ENCODE results near the gene RTL1. TPM values are rescaled to one million over a fixed set of nuclear protein-coding genes. Genes with fewer than 3 reads are reported as not detected.

Gene RTL1
- total RNA-seq, 1 donor from 2014 or later, result not detected

DNA sequence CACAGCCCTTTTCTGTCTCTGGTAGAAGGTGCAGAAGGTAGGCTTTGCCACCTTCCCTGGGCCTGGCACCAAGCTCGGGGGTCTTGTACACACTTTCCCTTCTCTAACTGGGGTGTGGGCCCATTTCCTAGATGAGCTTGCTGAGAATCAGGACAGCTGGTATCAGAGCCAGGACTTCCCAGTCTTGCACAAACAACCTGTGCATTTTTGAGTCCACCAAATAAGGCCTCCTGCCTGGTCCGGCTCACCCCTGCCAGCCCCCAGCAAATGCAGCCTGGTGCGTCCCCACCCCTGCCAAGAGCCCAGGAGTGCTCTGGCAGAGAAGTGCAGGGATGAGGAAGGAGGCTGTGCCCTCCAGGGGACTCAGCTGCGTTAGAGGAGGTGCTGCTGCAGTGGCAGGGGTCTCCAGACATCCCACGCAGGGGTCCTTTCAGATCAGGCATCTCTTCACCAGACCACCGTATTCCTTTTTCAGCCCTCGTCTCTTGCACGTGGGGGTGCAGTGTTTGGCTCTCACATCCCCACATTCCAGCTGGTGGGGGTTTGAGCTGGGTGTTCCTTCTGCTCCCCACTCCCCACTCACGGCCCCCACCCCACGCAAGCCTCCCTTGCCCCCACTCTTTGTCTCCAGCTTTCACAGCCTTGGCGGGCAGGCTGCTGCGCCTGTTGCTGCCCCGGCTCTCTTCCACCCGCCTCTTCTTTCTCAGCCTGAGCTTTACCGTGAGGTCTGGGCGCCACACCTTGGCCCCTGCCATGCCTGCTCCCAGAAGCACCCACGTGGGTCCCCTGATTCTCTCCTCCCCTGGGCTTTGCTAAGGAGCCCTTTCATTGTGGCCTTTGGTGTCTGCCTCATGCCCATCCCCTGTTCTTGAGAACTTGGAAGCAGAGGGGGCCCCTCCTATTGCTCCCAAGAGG lies 45.3 kb downstream of the RTL1 start:
- Histone ChIP-seq H3K4me3 (no peak overlapping the region), H3K4me1 (no peaks in the 10 kb centered on the region), H3K27me3 (ENCODE audit: low read depth) (peaks cover 62% of the 10 kb centered on the region), H3K9me3 (replicated peaks) (no peaks in the 10 kb centered on the region), H3K27ac (replicated peaks) (no peak overlapping the region), H3K36me3 (no peaks in the 10 kb centered on the region)
- intact Hi-C loops (cut with micrococcal nuclease), result no loop called here
- TF ChIP-seq, protein P1, sequence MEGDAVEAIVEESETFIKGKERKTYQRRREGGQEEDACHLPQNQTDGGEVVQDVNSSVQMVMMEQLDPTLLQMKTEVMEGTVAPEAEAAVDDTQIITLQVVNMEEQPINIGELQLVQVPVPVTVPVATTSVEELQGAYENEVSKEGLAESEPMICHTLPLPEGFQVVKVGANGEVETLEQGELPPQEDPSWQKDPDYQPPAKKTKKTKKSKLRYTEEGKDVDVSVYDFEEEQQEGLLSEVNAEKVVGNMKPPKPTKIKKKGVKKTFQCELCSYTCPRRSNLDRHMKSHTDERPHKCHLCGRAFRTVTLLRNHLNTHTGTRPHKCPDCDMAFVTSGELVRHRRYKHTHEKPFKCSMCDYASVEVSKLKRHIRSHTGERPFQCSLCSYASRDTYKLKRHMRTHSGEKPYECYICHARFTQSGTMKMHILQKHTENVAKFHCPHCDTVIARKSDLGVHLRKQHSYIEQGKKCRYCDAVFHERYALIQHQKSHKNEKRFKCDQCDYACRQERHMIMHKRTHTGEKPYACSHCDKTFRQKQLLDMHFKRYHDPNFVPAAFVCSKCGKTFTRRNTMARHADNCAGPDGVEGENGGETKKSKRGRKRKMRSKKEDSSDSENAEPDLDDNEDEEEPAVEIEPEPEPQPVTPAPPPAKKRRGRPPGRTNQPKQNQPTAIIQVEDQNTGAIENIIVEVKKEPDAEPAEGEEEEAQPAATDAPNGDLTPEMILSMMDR (IDR thresholded peaks at IDR 0.05; ENCODE audit: borderline replicate concordance), result no peak
- peak; percentile 10 for DNase-seq

DNA sequence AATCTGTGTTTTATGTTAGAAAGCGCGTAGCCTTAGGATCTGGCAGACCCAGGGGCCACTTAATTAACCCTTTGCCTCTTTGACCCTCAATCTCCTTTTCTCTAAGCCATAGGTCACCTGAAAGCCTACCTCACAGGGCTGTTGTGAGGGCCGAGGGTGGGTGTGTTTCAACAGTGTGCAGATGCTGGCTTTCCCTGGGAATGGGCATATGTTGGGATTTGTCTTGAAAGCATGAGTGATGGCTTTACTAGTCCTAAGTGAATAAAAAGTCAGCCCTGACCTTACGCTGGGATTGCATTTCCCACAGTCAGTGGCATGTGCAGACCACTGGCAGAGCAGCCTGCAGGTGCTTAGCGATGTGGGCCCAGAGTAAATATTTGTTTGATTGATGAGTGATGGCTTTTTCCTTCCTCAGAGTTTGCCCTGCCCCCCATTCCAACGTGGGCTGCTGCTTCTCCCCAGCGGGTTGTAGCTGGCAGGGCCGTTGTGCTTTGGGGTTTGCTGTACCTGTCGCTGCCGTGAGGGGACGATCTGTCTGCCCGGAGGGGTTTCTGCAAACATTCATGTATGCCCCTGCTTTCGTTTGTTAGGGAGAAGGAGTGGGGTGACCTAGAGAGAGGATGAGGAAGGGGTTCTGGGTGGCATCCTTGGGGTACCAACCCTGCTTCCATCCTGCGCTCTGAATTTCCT lies 46.1 kb downstream of the RTL1 start:
- Histone ChIP-seq H3K9me3 (replicated peaks) (no peaks in the 10 kb centered on the region), H3K27ac (replicated peaks) (no peak overlapping the region), H3K4me3 (no peak overlapping the region), H3K27me3 (ENCODE audit: low read depth) (peaks cover 56% of the 10 kb centered on the region), H3K4me1 (no peaks in the 10 kb centered on the region), H3K36me3 (no peaks in the 10 kb centered on the region)
- TF ChIP-seq, protein P1 (IDR thresholded peaks at IDR 0.05; ENCODE audit: borderline replicate concordance), result no peak
- intact Hi-C loops (cut with micrococcal nuclease), result no loop called here
- peak; percentile 5 for DNase-seq

DNA sequence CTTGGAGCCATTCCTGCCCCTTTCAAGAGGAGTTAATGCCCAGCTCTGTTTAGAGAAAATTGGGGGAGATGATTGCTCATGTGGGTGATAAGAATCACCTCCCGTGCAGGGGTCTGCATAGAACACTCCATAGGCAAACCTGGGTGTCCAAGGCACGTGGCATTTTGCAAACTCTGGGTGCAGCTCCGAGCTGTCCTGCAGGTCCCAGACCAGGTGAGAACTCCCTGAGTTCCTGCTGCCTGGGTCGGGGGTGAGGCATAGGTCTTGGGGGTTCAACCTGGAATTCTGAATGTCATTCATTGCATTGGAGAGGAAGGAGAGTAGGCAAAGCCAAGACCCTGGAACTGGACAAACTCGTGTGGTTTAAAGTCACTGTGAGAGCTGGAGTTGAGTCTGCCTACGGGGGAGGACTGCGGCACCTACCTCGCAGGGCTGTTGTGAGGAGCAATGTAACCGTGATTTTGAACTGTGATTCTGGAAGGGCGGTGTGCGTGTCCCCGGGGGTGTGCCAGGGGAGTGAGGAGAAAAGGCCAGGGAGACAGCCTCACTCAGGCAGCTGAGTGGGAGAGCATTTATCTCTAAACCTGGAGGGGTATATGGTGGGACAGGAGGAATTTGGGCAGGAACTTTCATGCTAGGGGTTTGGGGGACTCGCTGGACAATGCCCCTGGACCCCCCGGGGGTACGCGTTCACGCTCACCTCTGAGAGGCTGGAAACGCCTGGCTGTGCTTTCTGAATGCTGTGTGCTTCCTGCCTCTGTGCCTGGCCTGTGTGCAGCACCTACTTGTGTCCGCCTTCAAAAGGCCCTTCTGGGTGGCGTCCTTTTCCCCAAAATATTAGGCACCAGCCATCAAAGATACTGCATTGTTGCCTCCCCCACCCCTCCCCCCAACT lies 47.2 kb downstream of the RTL1 start:
- intact Hi-C loops (cut with micrococcal nuclease), result no loop called here

DNA sequence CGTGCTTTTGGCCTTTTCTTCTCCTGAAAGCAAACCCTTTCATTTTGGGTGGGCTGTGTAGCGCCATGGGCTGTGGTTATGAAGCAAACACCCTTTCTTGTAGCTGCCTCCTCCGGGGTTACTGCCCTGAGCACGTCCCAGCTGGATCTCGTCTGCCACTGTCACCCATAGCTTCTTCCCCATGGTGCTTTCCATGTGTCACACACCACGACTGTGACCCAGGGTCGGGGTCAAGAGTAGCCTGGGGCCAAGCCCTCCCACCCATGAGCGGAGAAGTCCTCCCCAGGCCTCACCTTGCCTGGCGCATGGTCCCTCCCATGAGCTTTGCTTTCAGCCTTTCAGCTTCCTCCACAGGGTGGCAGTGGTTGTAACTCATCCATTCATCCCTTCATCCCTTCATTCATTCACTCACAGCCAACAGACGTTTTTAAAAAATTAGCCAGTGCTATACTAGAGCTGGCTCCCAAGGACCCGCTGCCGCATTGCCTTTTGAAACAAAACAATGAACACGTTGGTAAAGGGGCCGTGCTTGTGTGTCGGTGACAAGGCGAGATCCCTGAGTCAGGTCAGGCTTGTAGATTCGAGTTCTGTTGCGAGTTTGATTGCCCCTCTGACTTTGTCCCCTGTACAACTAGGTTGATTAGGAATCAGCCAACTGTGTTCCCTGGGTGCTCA lies 48.1 kb downstream of the RTL1 start:
- peaks cover 41% of the 10 kb centered on the region for H3K27me3 ChIP-seq (ENCODE audit: low read depth)
- intact Hi-C loops (cut with micrococcal nuclease), result no loop called here
- H3K9me3 ChIP-seq (replicated peaks), result no peaks in the 10 kb centered on the region
- TF ChIP-seq, protein P1 (IDR thresholded peaks at IDR 0.05; ENCODE audit: borderline replicate concordance), result no peak
- H3K27ac ChIP-seq (replicated peaks), result no peak overlapping the region
- no peak overlapping the region for H3K4me3 ChIP-seq
- no peaks in the 10 kb centered on the region for H3K4me1 ChIP-seq
- no peak for DNase-seq
- H3K36me3 ChIP-seq, result no peaks in the 10 kb centered on the region

More for the DNA sequence above, 47.2 kb downstream of the RTL1 start:
- peak; percentile 3 for DNase-seq
- Histone ChIP-seq H3K9me3 (replicated peaks) (no peaks in the 10 kb centered on the region), H3K27ac (replicated peaks) (no peak overlapping the region), H3K36me3 (no peaks in the 10 kb centered on the region), H3K4me3 (no peak overlapping the region), H3K4me1 (no peaks in the 10 kb centered on the region), H3K27me3 (ENCODE audit: low read depth) (peaks cover 50% of the 10 kb centered on the region)
- TF ChIP-seq, protein P1 (IDR thresholded peaks at IDR 0.05; ENCODE audit: borderline replicate concordance), result no peak

Measured in left ventricle myocardium inferior (tissue), 1 donor.